LNCaP clone FGC (cell line): ENCODE data around the gene ZBED2.

Experiments used
- DNase-seq: peaks from one replicate; pipeline ENCODE4 v3.0.0-alpha.2; 2011; ENCODE audit warnings: low read depth
- H3K4me3 ChIP-seq: 2 replicates; pipeline ENCODE4 v1.5.1; 2011; ENCODE audit warnings: mild to moderate bottlenecking, low read depth, low read length, control low read depth
- CTCF ChIP-seq: IDR thresholded peaks from 2 replicates; pipeline ENCODE4 v1.5.1; 2012; ENCODE audit warnings: mild to moderate bottlenecking; ENCODE audit not compliant: control insufficient read depth, insufficient read depth; ENCODE audit errors: extremely low read depth

ZBED2 gene

GRCh38 chr3:111547631-111548030, 47.5 kb downstream of the ZBED2 start:
- no peak for DNase-seq
- no peak for TF ChIP-seq CTCF
- no peak overlapping the region for H3K4me3 ChIP-seq

- H3K4me3 ChIP-seq, result no peak overlapping the region
- no peak for TF ChIP-seq CTCF
- no peak for DNase-seq
Measured at GRCh38 chr3:111545349-111545748, 49.8 kb downstream of the ZBED2 start.
